Activated CD4-positive, CD25-positive, alpha-beta regulatory T cell treated with anti-CD3 and anti-CD28 coated beads, Interleukin-2, amount 50 U/mL, for 16 hours (primary cell): ENCODE measurements around the gene OR6Y1.

Experiments used
- DNase-seq: peaks from one replicate; pipeline ENCODE4 v3.0.0-alpha.2; 2020; ENCODE audit warnings: low read depth, low spot score

The OR6Y1 gene

DNA sequence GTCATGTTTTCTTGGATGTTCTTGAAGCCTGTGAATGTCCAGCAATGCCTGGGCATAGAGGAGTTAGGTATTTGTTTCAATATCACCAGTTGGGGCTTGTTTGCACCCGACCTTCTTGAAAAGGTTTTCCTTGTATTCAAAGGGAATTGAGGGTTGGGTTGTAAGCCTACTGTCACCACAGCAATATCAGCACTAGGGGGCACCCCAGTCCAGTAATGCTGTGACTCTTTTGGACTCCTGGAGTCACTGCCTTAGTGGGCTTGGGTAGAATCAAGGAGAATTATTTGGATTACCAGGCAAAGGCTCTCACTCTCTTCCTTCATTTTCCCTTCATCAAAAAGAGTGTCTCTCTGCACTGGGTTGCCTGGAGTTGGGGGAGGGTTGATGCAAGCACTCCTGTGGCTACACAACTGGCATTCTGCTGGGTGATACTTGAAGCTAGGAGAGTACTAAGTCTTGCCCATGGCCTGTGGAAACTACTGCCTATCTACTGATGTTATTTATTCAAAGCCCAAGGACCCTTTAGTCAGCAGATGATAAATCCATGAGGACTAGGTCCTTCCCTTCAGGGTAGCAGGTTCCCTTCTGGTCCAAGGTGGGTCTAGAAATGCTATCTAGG, 47.7 kb downstream of the OR6Y1 start:
- no peak for DNase-seq

DNA sequence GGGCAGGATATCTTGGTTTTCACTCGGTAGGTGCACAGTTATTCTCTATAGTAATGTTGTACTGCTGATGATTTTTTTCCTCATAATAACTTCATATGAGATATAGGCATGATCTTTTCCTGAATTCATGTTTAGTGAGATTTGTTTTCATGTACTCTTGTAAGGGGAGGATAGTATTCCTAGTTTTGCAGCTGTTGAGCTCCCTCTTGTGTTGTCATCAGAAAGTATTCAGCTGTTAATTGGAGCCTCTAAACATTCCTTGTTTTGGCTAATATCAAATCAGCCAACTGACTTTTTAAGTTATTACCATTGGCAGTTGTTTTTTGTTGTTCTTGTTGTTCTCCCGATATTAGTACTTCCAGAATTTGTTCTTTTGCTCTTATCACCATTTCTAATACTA, 57.8 kb downstream of the OR6Y1 start:
- no peak for DNase-seq

DNA sequence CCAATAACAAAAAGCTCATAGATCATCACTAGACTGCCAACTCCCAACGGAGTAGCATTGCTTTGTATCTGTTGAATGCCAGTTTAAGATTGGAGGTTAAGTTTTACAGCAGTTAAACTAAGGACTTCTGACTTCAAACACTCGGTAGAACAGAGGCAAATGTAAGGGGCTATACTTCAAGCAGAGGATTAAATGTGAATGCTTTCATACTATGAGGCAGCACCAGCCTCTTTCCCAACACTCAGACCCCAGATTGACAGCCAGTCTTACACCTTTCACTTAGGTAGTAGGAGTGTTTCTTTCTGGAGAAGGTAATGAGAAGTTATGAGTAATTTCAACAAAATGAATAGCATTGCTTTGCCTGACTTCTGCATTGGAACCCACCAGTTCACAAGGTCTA, 59.4 kb downstream of the OR6Y1 start:
- DNase-seq: no peak
